GM12891 (cell line): ENCODE results near the gene IKBIP.
"Not testable (repeated sequence)": the region's sequence is repeated elsewhere in the genome, so short reads cannot be mapped to it uniquely, and the experiment has no call there.

Experiments
- DNase-seq: peaks from one replicate; pipeline ENCODE4 v3.0.0; 2011; ENCODE audit warnings: low spot score; ENCODE audit not compliant: insufficient read length
- FAIRE-seq: peaks from 2 replicates; lab custom pipeline; 2011; peaks lifted over from hg19 to GRCh38; lab: Jason Lieb, UNC
- PAX5 ChIP-seq: IDR thresholded peaks from 2 replicates; pipeline ENCODE4 v1.6.1; 2011; ENCODE audit warnings: low read length, moderate library complexity, mild to moderate bottlenecking; ENCODE audit not compliant: insufficient read depth, severe bottlenecking
- POLR2A ChIP-seq: IDR thresholded peaks from 2 replicates; pipeline ENCODE4 v1.6.1; 2011; ENCODE audit warnings: low read depth, low read length, control low read depth
- POLR2AphosphoS5 ChIP-seq: IDR thresholded peaks from 2 replicates; pipeline ENCODE4 v1.6.1; 2011; ENCODE audit warnings: low read depth, low read length, control low read depth
- POU2F2 ChIP-seq: IDR thresholded peaks from 2 replicates; pipeline ENCODE4 v1.6.1; 2011; ENCODE audit warnings: low read depth, mild to moderate bottlenecking, control low read depth, low read length, moderate library complexity
- SPI1 ChIP-seq: IDR thresholded peaks from 2 replicates; pipeline ENCODE4 v1.6.1; 2011; ENCODE audit warnings: low read depth, low read length, control low read depth
- TAF1 ChIP-seq: IDR thresholded peaks from 2 replicates; pipeline ENCODE4 v1.6.1; 2011; ENCODE audit warnings: low read depth, low read length, control low read depth

IKBIP gene

GRCh38 chr12:98639491-98639890 is 5.1 kb downstream of the IKBIP start:
- no peak for TF ChIP-seq TAF1
- TF ChIP-seq POLR2A, result no peak
- TF ChIP-seq POU2F2, result no peak
- TF ChIP-seq PAX5, result no peak
- no peak for TF ChIP-seq POLR2AphosphoS5
- TF ChIP-seq SPI1, result no peak
- DNase-seq (no peak), FAIRE-seq (no peak)

- no peak for FAIRE-seq
- no peak for TF ChIP-seq SPI1
- no peak for TF ChIP-seq TAF1
- TF ChIP-seq POLR2AphosphoS5, result no peak
- no peak for TF ChIP-seq POU2F2
- TF ChIP-seq PAX5, result no peak
Measured at GRCh38 chr12:98638009-98638408, 6.6 kb downstream of the IKBIP start.

GRCh38 chr12:98637068-98637467 is 7.5 kb downstream of the IKBIP start:
- TF ChIP-seq TAF1 (no peak), POLR2AphosphoS5 (no peak), POU2F2 (no peak), POLR2A (no peak), SPI1 (no peak), PAX5 (no peak)
- no peak for FAIRE-seq
- no peak for DNase-seq

More at GRCh38 chr12:98638009-98638408, 6.6 kb downstream of the IKBIP start:
- no peak for DNase-seq

GRCh38 chr12:98635657-98636323 is 8.8 kb downstream of the IKBIP start:
- TF ChIP-seq POU2F2 (peak; percentile 75; the same call in 1 of the 2 replicates), SPI1 (no peak), POLR2AphosphoS5 (no peak), POLR2A (no peak), PAX5 (peak; percentile 78), TAF1 (no peak)
- DNase-seq (peak; percentile 27), FAIRE-seq (peak; percentile 81)

DNA sequence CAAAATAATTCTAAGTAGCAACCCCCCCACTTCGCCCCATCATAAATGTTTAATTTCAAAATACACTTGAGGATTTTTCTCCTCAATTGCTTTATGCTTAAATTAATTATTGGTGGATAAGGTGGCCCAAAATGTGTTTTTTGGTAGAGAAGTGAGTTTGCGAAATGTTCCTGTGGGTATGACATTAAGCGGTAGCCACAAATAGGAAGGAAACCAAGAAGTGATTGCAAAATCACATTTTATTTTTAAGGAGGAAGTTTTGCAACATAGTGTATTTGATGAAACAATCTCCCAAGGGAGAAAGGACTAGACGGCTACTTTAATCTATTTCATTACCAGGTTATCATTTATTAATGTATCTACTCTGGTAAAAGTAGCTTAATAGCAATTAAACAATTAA is 25.6 kb downstream of the IKBIP start:
- no peak for FAIRE-seq
- TF ChIP-seq POLR2A, result no peak
- TF ChIP-seq TAF1, result no peak
- TF ChIP-seq POU2F2, result no peak
- no peak for TF ChIP-seq POLR2AphosphoS5
- no peak for TF ChIP-seq PAX5
- no peak for TF ChIP-seq SPI1
- DNase-seq, result no peak

GRCh38 chr12:98612696-98613334 is 31.8 kb downstream of the IKBIP start:
- DNase-seq, result no peak
- peak; percentile 78 for FAIRE-seq
- TF ChIP-seq SPI1, result peak; percentile 86
- TF ChIP-seq POLR2AphosphoS5, result no peak
- peak; percentile 68; the same call in 1 of the 2 replicates for TF ChIP-seq POLR2A

- no peak for TF ChIP-seq POLR2A
- no peak for TF ChIP-seq PAX5
- TF ChIP-seq SPI1, result no peak
- no peak for TF ChIP-seq POLR2AphosphoS5
- no peak for TF ChIP-seq POU2F2
- TF ChIP-seq TAF1, result no peak
- no peak for FAIRE-seq
Measured at GRCh38 chr12:98610596-98610995, 34.0 kb downstream of the IKBIP start.

GRCh38 chr12:98606359-98606988 is 38.1 kb downstream of the IKBIP start:
- DNase-seq (no peak), FAIRE-seq (peak; percentile 43)
- TF ChIP-seq POU2F2 (no peak), TAF1 (no peak), SPI1 (no peak), PAX5 (no peak), POLR2AphosphoS5 (no peak), POLR2A (no peak)

More at GRCh38 chr12:98610596-98610995, 34.0 kb downstream of the IKBIP start:
- DNase-seq, result no peak

DNA sequence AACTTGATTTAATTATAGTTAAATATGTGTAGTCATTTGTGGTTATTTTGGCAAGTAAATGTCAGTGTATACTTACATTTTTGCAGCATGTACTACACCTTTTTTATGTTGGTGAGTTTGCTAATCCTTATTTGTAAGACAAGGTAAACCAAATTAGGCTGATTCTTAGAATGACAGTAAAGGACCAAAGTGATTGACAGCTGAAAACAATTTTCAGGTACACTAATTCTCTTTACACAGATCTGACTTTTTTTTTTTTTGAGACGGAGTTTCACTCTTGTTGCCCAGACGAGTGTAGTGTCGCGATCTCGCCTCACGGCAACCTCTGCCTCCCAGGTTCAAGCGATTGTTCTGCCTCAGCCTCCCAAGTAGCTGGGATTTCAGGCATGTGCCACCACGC is 42.7 kb downstream of the IKBIP start:
- no peak for TF ChIP-seq POU2F2
- TF ChIP-seq PAX5, result no peak
- TF ChIP-seq SPI1, result no peak
- TF ChIP-seq POLR2AphosphoS5, result no peak
- no peak for TF ChIP-seq TAF1
- TF ChIP-seq POLR2A, result no peak
- DNase-seq (no peak), FAIRE-seq (no peak)

DNA sequence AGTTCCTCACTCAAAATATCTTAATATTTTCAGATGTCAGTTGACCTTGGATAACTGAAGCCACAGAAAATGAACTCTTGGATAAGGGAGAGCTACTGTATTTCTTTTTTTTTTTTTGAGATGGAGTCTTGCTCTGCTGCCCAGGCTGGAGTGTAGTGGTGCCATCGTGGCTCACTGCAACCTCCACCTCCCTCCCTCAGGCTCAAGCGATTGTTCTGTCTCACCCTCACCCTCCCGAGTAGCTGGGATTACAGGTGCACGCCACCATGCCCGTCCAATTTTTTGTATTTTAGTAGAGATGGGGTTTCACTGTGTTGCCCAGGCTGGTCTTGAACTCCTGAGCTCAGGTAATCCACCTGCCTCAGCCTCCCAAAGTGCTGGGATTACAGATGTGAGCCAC is 47.3 kb downstream of the IKBIP start:
- not testable (repeated sequence) for DNase-seq, FAIRE-seq
